Embryonic facial prominence (tissue), 1 donor: ENCODE data around the gene WDR12.
A peak's percentile ranks its signal among the peaks of the same experiment; 100 is the strongest.
"Not testable (repeated sequence)": the region's sequence is repeated elsewhere in the genome, so short reads cannot be mapped to it uniquely, and the experiment has no call there.

ENCODE experiments used
- DNase-seq: peaks from one replicate; pipeline ENCODE4 v3.0.0-alpha.2; 2016; ENCODE audit errors: extremely low spot score

WDR12 gene

GRCh38 chr2:202885190-202885589, 26.3 kb downstream of the WDR12 start:
- no peak for DNase-seq

- DNase-seq: no peak
These were observed 27.3 kb downstream of the WDR12 start for GRCh38 chr2:202883987-202884675.

GRCh38 chr2:202881570-202881969, 29.9 kb downstream of the WDR12 start:
- no peak for DNase-seq

GRCh38 chr2:202877699-202878098, 33.8 kb downstream of the WDR12 start:
- DNase-seq: no peak

- no peak for DNase-seq
These were observed 40.0 kb downstream of the WDR12 start, which contains the start of gene ICA1L for GRCh38 chr2:202871300-202872141. Gene ICA1L (minus strand): TSS chr2:202871766. CDS start chr2:202829009, 42,757 bp downstream.

- DNase-seq: peak; percentile 60
These were observed 40.8 kb downstream of the WDR12 start for GRCh38 chr2:202870431-202871299.

GRCh38 chr2:202861987-202862386, 49.5 kb downstream of the WDR12 start:
- DNase-seq: no peak

- no peak for DNase-seq
These were observed 52.9 kb downstream of the WDR12 start for GRCh38 chr2:202858601-202859000.

GRCh38 chr2:202849343-202849742, 62.1 kb downstream of the WDR12 start:
- DNase-seq: not testable (repeated sequence)

GRCh38 chr2:202848813-202849212, 62.7 kb downstream of the WDR12 start:
- DNase-seq: no peak

- DNase-seq: no peak
These were observed 63.6 kb downstream of the WDR12 start for GRCh38 chr2:202847693-202848524.

GRCh38 chr2:202844656-202845055, 66.8 kb downstream of the WDR12 start:
- no peak for DNase-seq

- no peak for DNase-seq
These were observed 68.8 kb downstream of the WDR12 start for GRCh38 chr2:202842690-202843089.

- no peak for DNase-seq
These were observed 70.2 kb downstream of the WDR12 start for GRCh38 chr2:202841090-202841867.

GRCh38 chr2:202831242-202832220, 79.9 kb downstream of the WDR12 start:
- DNase-seq: no peak

GRCh38 chr2:202824901-202825300, 86.6 kb downstream of the WDR12 start:
- DNase-seq: no peak
